Measurements from ENCODE around the gene MBOAT2.

DNA sequence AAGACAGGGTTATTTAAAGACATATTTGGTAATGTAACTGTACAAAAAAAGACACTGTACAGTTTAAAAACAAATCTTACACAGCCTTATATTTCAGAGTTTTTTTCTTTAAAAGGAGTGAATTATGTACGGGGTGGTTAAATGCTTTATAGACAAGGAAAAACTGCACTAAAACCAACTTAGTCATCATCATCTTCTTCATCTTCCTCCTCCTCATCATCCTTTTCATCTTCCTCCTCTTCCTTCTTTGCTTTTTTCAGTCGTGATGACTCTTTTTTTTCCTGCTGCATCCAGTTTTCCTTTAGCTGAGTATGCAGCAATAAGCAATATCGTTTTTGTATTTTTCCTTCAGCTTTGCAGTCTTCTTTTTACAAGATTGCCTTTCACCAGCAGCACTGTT, 14.6 kb upstream of the MBOAT2 start:
- TF ChIP-seq, protein P1, sequence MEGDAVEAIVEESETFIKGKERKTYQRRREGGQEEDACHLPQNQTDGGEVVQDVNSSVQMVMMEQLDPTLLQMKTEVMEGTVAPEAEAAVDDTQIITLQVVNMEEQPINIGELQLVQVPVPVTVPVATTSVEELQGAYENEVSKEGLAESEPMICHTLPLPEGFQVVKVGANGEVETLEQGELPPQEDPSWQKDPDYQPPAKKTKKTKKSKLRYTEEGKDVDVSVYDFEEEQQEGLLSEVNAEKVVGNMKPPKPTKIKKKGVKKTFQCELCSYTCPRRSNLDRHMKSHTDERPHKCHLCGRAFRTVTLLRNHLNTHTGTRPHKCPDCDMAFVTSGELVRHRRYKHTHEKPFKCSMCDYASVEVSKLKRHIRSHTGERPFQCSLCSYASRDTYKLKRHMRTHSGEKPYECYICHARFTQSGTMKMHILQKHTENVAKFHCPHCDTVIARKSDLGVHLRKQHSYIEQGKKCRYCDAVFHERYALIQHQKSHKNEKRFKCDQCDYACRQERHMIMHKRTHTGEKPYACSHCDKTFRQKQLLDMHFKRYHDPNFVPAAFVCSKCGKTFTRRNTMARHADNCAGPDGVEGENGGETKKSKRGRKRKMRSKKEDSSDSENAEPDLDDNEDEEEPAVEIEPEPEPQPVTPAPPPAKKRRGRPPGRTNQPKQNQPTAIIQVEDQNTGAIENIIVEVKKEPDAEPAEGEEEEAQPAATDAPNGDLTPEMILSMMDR (conservative IDR thresholded peaks at IDR 0.05; ENCODE audit: low read depth, low read length): no peak
- no peak for TF ChIP-seq EZH2 (IDR thresholded peaks at IDR 0.05; ENCODE audit: borderline replicate concordance, low read depth, low read length, poor library complexity, severe bottlenecking)
